K562 (cell line): ENCODE measurements around the gene CCNL2. TPM values are rescaled to one million over a fixed set of nuclear protein-coding genes. Genes with fewer than 3 reads are reported as not detected.

Source experiments
- BCOR ChIP-seq: fragments of 450-650 bp; IDR thresholded peaks from 2 replicates; pipeline ENCODE4 v1.6.1; 2016
- MEIS2 ChIP-seq: fragments of 450-650 bp; IDR thresholded peaks from 2 replicates; pipeline ENCODE4 v1.6.1; 2014; ENCODE audit warnings: mild to moderate bottlenecking; ENCODE audit not compliant: partially characterized antibody
- NFE2 ChIP-seq: IDR thresholded peaks from 2 replicates; pipeline ENCODE4 v1.6.1; 2014; ENCODE audit warnings: antibody characterized with exemption, low read depth
- POLR2AphosphoS5 ChIP-seq: IDR thresholded peaks from 2 replicates; pipeline ENCODE4 v1.6.1; 2011; ENCODE audit warnings: mild to moderate bottlenecking, low read depth, low read length, moderate library complexity; ENCODE audit not compliant: control insufficient read depth, insufficient read depth
- YBX1 ChIP-seq: fragments of 450-650 bp; IDR thresholded peaks from 2 replicates; pipeline ENCODE4 v1.7.1; 2016; ENCODE audit warnings: mild to moderate bottlenecking
- ZBED1 ChIP-seq: IDR thresholded peaks from 2 replicates; pipeline ENCODE4 v1.6.1; 2014
- ZNF124 ChIP-seq: sonication (generic); formaldehyde crosslinking; IDR thresholded peaks from 2 replicates; pipeline ENCODE4 v1.8.1; 2022; ENCODE audit warnings: missing genetic modification reagents
- ZNF224 ChIP-seq: sonication (generic); formaldehyde crosslinking; IDR thresholded peaks from 2 replicates; pipeline ENCODE4 v1.8.0; 2022; ENCODE audit warnings: mild to moderate bottlenecking, missing genetic modification reagents
- ZNF347 ChIP-seq: fragments of 450-650 bp; formaldehyde crosslinking; IDR thresholded peaks from 2 replicates; pipeline ENCODE4 v1.4.0; 2020; ENCODE audit warnings: low read depth, mild to moderate bottlenecking, moderate library complexity
- ZNF561 ChIP-seq: fragments of 450-650 bp; formaldehyde crosslinking; conservative IDR thresholded peaks from 2 replicates; pipeline ENCODE4 v1.4.0; 2020; ENCODE audit warnings: mild to moderate bottlenecking, moderate library complexity
- ZNF785 ChIP-seq: fragments of 250-450 bp; sonication (Bioruptor Pico); IDR thresholded peaks from 2 replicates; pipeline ENCODE4 v1.4.0; 2020; ENCODE audit warnings: mild to moderate bottlenecking
- ZSCAN32 ChIP-seq: fragments of 450-650 bp; formaldehyde crosslinking; IDR thresholded peaks from 2 replicates; pipeline ENCODE4 v1.4.0; 2020; ENCODE audit warnings: mild to moderate bottlenecking, moderate library complexity
- polyA plus RNA-seq, 8 experiments: library from polyadenylated mRNA; depleted of rRNA in 4 of 8; stranded (reverse) in 5 of 8; unstranded in 3 of 8; fragments of >200 nt; fragmentation: Nextera tagmentation in 2 of 8; fragmentation: Illumina TruSeq in 1 of 8; extraction: Ambion mirVana in 2 of 8; extraction: Trizol in 1 of 8; gene quantifications; 2 replicates each; pipeline versions ENCODE4 v1.2.1 to v1.2.3, GENCODE V29; 2011 to 2014; ENCODE audit warnings: inconsistent platforms in 1 of 8, missing spikeins in 1 of 8
- total RNA-seq, 7 experiments: library from RNA; depleted of rRNA in 6 of 7; stranded (reverse); fragments of >200 nt in 6 of 7; fragmentation: Illumina TruSeq in 2 of 7; extraction: Trizol in 2 of 7; gene quantifications; 2 replicates each; pipeline versions ENCODE4 v1.2.1 to v1.2.3, GENCODE V29; 2011 to 2021; ENCODE audit warnings: low replicate concordance in 1 of 7
- TF ChIP-seq, protein P1 (sequence below): fragments of 250-450 bp; sonication (Bioruptor Pico); IDR thresholded peaks from 2 replicates; pipeline ENCODE4 v1.8.0; 2021; ENCODE audit warnings: borderline replicate concordance, mild to moderate bottlenecking, moderate library complexity; ENCODE audit not compliant: poor library complexity, severe bottlenecking
- TF ChIP-seq, protein P2 (sequence below): fragments of 250-450 bp; sonication (Bioruptor Pico); IDR thresholded peaks from 2 replicates; pipeline ENCODE4 v1.4.0; 2020; ENCODE audit warnings: mild to moderate bottlenecking
- TF ChIP-seq, protein P3 (sequence below): IDR thresholded peaks from 2 replicates; pipeline ENCODE4 v1.6.1; 2014; ENCODE audit warnings: antibody characterized with exemption
- TF ChIP-seq, protein P4 (sequence below): fragments of 250-450 bp; sonication (Bioruptor Pico); IDR thresholded peaks from 2 replicates; pipeline ENCODE4 v1.5.0; 2021; ENCODE audit warnings: mild to moderate bottlenecking, borderline replicate concordance
- TF ChIP-seq, protein P5 (sequence below): fragments of 250-450 bp; sonication (Bioruptor Pico); IDR thresholded peaks from 2 replicates; pipeline ENCODE4 v1.4.0; 2020

CCNL2 gene
- total and polyA plus RNA-seq, 9 of the 15 experiments (the other 6 are each of a cell fraction or from before 2014, with no cell fraction given): 2.8 to 287 (median 94.5) TPM

DNA sequence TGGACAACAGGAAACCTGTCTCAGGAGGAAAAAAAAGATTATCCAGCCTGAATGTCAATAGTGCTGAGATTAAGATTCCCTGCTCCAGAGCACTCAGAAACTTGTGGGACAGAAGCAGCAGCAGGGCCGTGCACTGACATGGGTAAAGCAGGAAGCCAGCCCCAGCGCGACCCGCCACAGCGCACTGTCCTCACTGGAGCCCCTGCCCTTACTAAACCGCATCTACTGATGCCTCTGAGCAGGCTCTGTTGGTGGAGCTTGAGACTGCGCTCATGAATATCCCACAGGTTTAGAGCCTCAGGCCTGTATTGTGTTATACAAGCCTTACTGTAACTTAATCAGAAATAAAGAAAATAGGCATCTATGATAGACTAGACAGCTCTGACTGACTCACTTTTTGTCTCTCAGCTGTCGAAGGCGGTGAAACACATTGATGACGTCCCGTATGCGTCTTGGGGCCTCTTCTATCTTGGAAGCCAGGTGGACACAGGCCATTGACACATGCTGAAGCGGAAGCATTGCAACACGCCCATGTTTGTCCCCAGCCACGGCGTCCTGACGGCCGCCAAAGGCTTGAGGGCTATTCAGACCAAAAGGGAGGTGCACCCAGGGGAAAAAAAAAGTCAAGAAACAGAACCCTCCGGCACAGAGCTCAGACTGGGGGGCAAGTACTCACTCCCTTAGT, 1.2 kb downstream of the CCNL2 start (continued):
- TF ChIP-seq, protein P1, sequence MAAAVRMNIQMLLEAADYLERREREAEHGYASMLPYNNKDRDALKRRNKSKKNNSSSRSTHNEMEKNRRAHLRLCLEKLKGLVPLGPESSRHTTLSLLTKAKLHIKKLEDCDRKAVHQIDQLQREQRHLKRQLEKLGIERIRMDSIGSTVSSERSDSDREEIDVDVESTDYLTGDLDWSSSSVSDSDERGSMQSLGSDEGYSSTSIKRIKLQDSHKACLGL (CRISPR knock-in tag): peak; percentile 40
- TF ChIP-seq ZNF224 (CRISPR knock-in tag) (no peak), ZNF561 (CRISPR knock-in tag) (no peak), ZBED1 (no peak), ZSCAN32 (CRISPR knock-in tag) (no peak), YBX1 (no peak), ZNF785 (no peak), BCOR (0 out of 2 replicates have a peak, but pooled peaks have one; percentile 37), POLR2AphosphoS5 (peak; percentile 67; the same call in 1 of the 2 replicates), NFE2 (no peak), ZNF124 (CRISPR knock-in tag) (no peak), ZNF347 (no peak), MEIS2 (peak; percentile 25)
- TF ChIP-seq, protein P2, sequence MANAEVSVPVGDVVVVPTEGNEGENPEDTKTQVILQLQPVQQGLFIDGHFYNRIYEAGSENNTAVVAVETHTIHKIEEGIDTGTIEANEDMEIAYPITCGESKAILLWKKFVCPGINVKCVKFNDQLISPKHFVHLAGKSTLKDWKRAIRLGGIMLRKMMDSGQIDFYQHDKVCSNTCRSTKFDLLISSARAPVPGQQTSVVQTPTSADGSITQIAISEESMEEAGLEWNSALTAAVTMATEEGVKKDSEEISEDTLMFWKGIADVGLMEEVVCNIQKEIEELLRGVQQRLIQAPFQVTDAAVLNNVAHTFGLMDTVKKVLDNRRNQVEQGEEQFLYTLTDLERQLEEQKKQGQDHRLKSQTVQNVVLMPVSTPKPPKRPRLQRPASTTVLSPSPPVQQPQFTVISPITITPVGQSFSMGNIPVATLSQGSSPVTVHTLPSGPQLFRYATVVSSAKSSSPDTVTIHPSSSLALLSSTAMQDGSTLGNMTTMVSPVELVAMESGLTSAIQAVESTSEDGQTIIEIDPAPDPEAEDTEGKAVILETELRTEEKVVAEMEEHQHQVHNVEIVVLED (CRISPR knock-in tag): no peak
- TF ChIP-seq, protein P3, sequence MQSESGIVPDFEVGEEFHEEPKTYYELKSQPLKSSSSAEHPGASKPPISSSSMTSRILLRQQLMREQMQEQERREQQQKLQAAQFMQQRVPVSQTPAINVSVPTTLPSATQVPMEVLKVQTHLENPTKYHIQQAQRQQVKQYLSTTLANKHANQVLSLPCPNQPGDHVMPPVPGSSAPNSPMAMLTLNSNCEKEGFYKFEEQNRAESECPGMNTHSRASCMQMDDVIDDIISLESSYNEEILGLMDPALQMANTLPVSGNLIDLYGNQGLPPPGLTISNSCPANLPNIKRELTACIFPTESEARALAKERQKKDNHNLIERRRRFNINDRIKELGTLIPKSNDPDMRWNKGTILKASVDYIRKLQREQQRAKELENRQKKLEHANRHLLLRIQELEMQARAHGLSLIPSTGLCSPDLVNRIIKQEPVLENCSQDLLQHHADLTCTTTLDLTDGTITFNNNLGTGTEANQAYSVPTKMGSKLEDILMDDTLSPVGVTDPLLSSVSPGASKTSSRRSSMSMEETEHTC: no peak
- TF ChIP-seq, protein P4, sequence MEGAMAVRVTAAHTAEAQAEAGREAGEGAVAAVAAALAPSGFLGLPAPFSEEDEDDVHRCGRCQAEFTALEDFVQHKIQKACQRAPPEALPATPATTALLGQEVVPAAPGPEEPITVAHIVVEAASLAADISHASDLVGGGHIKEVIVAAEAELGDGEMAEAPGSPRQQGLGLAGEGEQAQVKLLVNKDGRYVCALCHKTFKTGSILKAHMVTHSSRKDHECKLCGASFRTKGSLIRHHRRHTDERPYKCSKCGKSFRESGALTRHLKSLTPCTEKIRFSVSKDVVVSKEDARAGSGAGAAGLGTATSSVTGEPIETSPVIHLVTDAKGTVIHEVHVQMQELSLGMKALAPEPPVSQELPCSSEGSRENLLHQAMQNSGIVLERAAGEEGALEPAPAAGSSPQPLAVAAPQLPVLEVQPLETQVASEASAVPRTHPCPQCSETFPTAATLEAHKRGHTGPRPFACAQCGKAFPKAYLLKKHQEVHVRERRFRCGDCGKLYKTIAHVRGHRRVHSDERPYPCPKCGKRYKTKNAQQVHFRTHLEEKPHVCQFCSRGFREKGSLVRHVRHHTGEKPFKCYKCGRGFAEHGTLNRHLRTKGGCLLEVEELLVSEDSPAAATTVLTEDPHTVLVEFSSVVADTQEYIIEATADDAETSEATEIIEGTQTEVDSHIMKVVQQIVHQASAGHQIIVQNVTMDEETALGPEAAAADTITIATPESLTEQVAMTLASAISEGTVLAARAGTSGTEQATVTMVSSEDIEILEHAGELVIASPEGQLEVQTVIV: no peak
- TF ChIP-seq, protein P5, sequence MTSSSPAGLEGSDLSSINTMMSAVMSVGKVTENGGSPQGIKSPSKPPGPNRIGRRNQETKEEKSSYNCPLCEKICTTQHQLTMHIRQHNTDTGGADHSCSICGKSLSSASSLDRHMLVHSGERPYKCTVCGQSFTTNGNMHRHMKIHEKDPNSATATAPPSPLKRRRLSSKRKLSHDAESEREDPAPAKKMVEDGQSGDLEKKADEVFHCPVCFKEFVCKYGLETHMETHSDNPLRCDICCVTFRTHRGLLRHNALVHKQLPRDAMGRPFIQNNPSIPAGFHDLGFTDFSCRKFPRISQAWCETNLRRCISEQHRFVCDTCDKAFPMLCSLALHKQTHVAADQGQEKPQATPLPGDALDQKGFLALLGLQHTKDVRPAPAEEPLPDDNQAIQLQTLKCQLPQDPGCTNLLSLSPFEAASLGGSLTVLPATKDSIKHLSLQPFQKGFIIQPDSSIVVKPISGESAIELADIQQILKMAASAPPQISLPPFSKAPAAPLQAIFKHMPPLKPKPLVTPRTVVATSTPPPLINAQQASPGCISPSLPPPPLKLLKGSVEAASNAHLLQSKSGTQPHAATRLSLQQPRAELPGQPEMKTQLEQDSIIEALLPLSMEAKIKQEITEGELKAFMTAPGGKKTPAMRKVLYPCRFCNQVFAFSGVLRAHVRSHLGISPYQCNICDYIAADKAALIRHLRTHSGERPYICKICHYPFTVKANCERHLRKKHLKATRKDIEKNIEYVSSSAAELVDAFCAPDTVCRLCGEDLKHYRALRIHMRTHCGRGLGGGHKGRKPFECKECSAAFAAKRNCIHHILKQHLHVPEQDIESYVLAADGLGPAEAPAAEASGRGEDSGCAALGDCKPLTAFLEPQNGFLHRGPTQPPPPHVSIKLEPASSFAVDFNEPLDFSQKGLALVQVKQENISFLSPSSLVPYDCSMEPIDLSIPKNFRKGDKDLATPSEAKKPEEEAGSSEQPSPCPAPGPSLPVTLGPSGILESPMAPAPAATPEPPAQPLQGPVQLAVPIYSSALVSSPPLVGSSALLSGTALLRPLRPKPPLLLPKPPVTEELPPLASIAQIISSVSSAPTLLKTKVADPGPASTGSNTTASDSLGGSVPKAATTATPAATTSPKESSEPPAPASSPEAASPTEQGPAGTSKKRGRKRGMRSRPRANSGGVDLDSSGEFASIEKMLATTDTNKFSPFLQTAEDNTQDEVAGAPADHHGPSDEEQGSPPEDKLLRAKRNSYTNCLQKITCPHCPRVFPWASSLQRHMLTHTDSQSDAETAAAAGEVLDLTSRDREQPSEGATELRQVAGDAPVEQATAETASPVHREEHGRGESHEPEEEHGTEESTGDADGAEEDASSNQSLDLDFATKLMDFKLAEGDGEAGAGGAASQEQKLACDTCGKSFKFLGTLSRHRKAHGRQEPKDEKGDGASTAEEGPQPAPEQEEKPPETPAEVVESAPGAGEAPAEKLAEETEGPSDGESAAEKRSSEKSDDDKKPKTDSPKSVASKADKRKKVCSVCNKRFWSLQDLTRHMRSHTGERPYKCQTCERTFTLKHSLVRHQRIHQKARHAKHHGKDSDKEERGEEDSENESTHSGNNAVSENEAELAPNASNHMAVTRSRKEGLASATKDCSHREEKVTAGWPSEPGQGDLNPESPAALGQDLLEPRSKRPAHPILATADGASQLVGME (CRISPR knock-in tag): no peak
